Breast epithelium (tissue), 4 donors: ENCODE results near the gene OR10J1. TPM values are rescaled to one million over a fixed set of nuclear protein-coding genes. Genes with fewer than 3 reads are reported as not detected.

Experiments used
- DNase-seq, 2 donors: peaks; one replicate each; pipeline ENCODE4 v3.0.0-alpha.2; 2019; ENCODE audit warnings: low spot score in 2 of 2
- H3K27ac ChIP-seq, 2 donors: fragments of 200-600 bp; sonication (generic) in 1 of 2; one replicate each; pipeline ENCODE4 v1.5.1; 2016 to 2019; ENCODE audit warnings: mild to moderate bottlenecking in 1 of 2
- H3K27me3 ChIP-seq, 2 donors: fragments of 200-600 bp; sonication (generic) in 1 of 2; one replicate each; pipeline versions ENCODE4 v1.5.1 to v1.6.0; 2017 to 2019; ENCODE audit warnings: control low read depth in 1 of 2, mild to moderate bottlenecking in 1 of 2
- H3K36me3 ChIP-seq: fragments of 200-600 bp; one replicate; pipeline ENCODE4 v1.5.1; 2019
- H3K4me1 ChIP-seq, 2 donors: fragments of 200-600 bp; sonication (generic); one replicate each; pipeline ENCODE4 v1.5.1; 2016 to 2019; ENCODE audit warnings: control low read depth in 1 of 2
- H3K4me3 ChIP-seq, 3 donors: fragments of 200-600 bp; sonication (generic); 1 replicate in 2 of 3; 2 replicates in 1 of 3; pipeline ENCODE4 v1.5.1; 2016 to 2019; ENCODE audit warnings: mild to moderate bottlenecking in 3 of 3, moderate library complexity in 2 of 3
- H3K9me3 ChIP-seq, 2 donors: fragments of 200-600 bp; sonication (generic) in 1 of 2; one replicate each; pipeline ENCODE4 v1.5.1; 2016 to 2019; ENCODE audit warnings: control low read depth in 1 of 2
- CTCF ChIP-seq, 3 donors: fragments of 450-650 bp; IDR thresholded peaks; one replicate each; pipeline ENCODE4 v1.5.1; 2016 to 2017; ENCODE audit warnings: antibody characterized with exemption in 3 of 3, mild to moderate bottlenecking in 3 of 3, moderate library complexity in 3 of 3
- POLR2A ChIP-seq: fragments of 450-650 bp; IDR thresholded peaks from one replicate; pipeline ENCODE4 v1.6.1; 2016; ENCODE audit warnings: antibody characterized with exemption, mild to moderate bottlenecking, moderate library complexity
- POLR2AphosphoS5 ChIP-seq, 3 donors: sonication (generic); formaldehyde crosslinking; IDR thresholded peaks; one replicate each; pipeline ENCODE4 v1.6.1; 2017; ENCODE audit warnings: antibody characterized with exemption in 3 of 3
- intact Hi-C: fragments of 100-400 bp; cut with DNase I; formaldehyde crosslinking; loops from one replicate; pipeline ENCODE4 v1.15.1; 2023; ENCODE audit warnings: low total_unique reads
- total RNA-seq, 3 donors: library from RNA; depleted of rRNA; stranded (reverse); fragments of >200 nt; gene quantifications; one replicate each; pipeline ENCODE4 v1.1.0, GENCODE V29; 2016

OR10J1 gene
- total RNA-seq, 3 donors from 2014 or later: not detected

- Histone ChIP-seq H3K36me3 (no peaks in the 10 kb centered on the region), H3K4me3 (no peak overlapping the region), H3K9me3 (no peaks in the 10 kb centered on the region), H3K27ac (no peak overlapping the region), H3K4me1 (no peaks in the 10 kb centered on the region), H3K27me3 (no peaks in the 10 kb centered on the region)
- no peak for DNase-seq
- intact Hi-C loops: no loop called here
- TF ChIP-seq POLR2A (no peak), POLR2AphosphoS5 (IDR thresholded peaks at IDR 0.05) (no peak), CTCF (IDR thresholded peaks at IDR 0.05) (no peak)
Measured at GRCh38 chr1:159429074-159429861, 10.3 kb upstream of the OR10J1 start.

GRCh38 chr1:159430985-159431384, 8.5 kb upstream of the OR10J1 start:
- TF ChIP-seq POLR2A (no peak), POLR2AphosphoS5 (IDR thresholded peaks at IDR 0.05) (no peak), CTCF (IDR thresholded peaks at IDR 0.05) (no peak)
- intact Hi-C loops: no loop called here
- H3K4me1 ChIP-seq: no peaks in the 10 kb centered on the region
- DNase-seq: no peak
- no peaks in the 10 kb centered on the region for H3K27me3 ChIP-seq
- H3K36me3 ChIP-seq: no peaks in the 10 kb centered on the region
- no peaks in the 10 kb centered on the region for H3K9me3 ChIP-seq
- no peak overlapping the region for H3K27ac ChIP-seq
- no peak overlapping the region for H3K4me3 ChIP-seq

- TF ChIP-seq POLR2A (no peak), CTCF (IDR thresholded peaks at IDR 0.05) (no peak), POLR2AphosphoS5 (IDR thresholded peaks at IDR 0.05) (no peak)
- H3K4me3 ChIP-seq: no peak within 1 kb of the TSS
- no peaks in the 10 kb centered on the region for H3K27me3 ChIP-seq
- H3K36me3 ChIP-seq: no peaks in the 10 kb centered on the region
- H3K27ac ChIP-seq: no peak within 1 kb of the TSS
- intact Hi-C loops: no loop called here
- no peak for DNase-seq
- no peaks in the 10 kb centered on the region for H3K9me3 ChIP-seq
- no peaks in the 10 kb centered on the region for H3K4me1 ChIP-seq
Measured at GRCh38 chr1:159431904-159432303, 7.6 kb upstream of the OR10J1 start, which contains the start of gene OR10J4. OR10J4 (plus strand) TSS chr1:159432204.

GRCh38 chr1:159436469-159436868, 3.1 kb upstream of the OR10J1 start:
- no peak for DNase-seq
- Histone ChIP-seq H3K4me1 (no peaks in the 10 kb centered on the region), H3K27me3 (no peaks in the 10 kb centered on the region), H3K9me3 (no peaks in the 10 kb centered on the region), H3K36me3 (no peaks in the 10 kb centered on the region), H3K4me3 (no peak overlapping the region), H3K27ac (no peak overlapping the region)
- TF ChIP-seq POLR2A: no peak
- no peak for TF ChIP-seq POLR2AphosphoS5 (IDR thresholded peaks at IDR 0.05)
- TF ChIP-seq CTCF (IDR thresholded peaks at IDR 0.05): no peak
- intact Hi-C loops: no loop called here

GRCh38 chr1:159441360-159441759, 1.8 kb downstream of the OR10J1 start:
- H3K27me3 ChIP-seq: no peaks in the 10 kb centered on the region
- no peaks in the 10 kb centered on the region for H3K4me1 ChIP-seq
- no peaks in the 10 kb centered on the region for H3K36me3 ChIP-seq
- TF ChIP-seq POLR2A: no peak
- no peak for TF ChIP-seq POLR2AphosphoS5 (IDR thresholded peaks at IDR 0.05)
- TF ChIP-seq CTCF (IDR thresholded peaks at IDR 0.05): no peak
- no peak for DNase-seq
- H3K9me3 ChIP-seq: no peaks in the 10 kb centered on the region
- H3K4me3 ChIP-seq: no peak overlapping the region
- intact Hi-C loops: no loop called here
- no peak overlapping the region for H3K27ac ChIP-seq
